Suprapubic skin (tissue), 4 donors: Measurements from ENCODE around the gene PHYKPL. TPM values are rescaled to one million over a fixed set of nuclear protein-coding genes. Genes with fewer than 3 reads are reported as not detected.

Experiments
- DNase-seq, 2 donors: peaks; one replicate each; pipeline ENCODE4 v3.0.0-alpha.2; 2019; ENCODE audit warnings: low spot score in 2 of 2
- H3K27ac ChIP-seq: fragments of 200-600 bp; sonication (generic); one replicate; pipeline ENCODE4 v1.5.1; 2019
- H3K27me3 ChIP-seq: fragments of 200-600 bp; sonication (generic); one replicate; pipeline ENCODE4 v1.5.1; 2019
- H3K36me3 ChIP-seq: fragments of 200-600 bp; sonication (generic); one replicate; pipeline ENCODE4 v1.5.1; 2019
- H3K4me1 ChIP-seq: fragments of 200-600 bp; sonication (generic); one replicate; pipeline ENCODE4 v1.5.1; 2019
- H3K4me3 ChIP-seq: fragments of 200-600 bp; sonication (generic); one replicate; pipeline ENCODE4 v1.5.1; 2019; ENCODE audit warnings: mild to moderate bottlenecking
- H3K9me3 ChIP-seq: fragments of 200-600 bp; sonication (generic); one replicate; pipeline ENCODE4 v1.5.1; 2019
- EP300 ChIP-seq: sonication (generic); formaldehyde crosslinking; IDR thresholded peaks from one replicate; pipeline ENCODE4 v1.6.1; 2017; ENCODE audit warnings: antibody characterized with exemption
- POLR2A ChIP-seq, 2 donors: fragments of 450-650 bp; IDR thresholded peaks; one replicate each; pipeline ENCODE4 v1.6.1; 2017; ENCODE audit warnings: antibody characterized with exemption in 2 of 2, mild to moderate bottlenecking in 2 of 2, moderate library complexity in 2 of 2
- POLR2AphosphoS5 ChIP-seq, 3 donors: sonication (generic); formaldehyde crosslinking; IDR thresholded peaks; one replicate each; pipeline ENCODE4 v1.6.1; 2017; ENCODE audit warnings: antibody characterized with exemption in 3 of 3
- WGBS: methylation state at CpG from one replicate; pipeline ENCODE4 v1.1.5; 2018; 5-methylcytosine and 5-hydroxymethylcytosine counted together
- total RNA-seq, 4 donors: library from RNA; depleted of rRNA; stranded (reverse); fragments of >200 nt; gene quantifications; one replicate each; pipeline ENCODE4 v1.1.0, GENCODE V29; 2016
- TF ChIP-seq, protein P1 (sequence below), 2 donors: fragments of 200-600 bp in 1 of 2; fragments of 450-650 bp in 1 of 2; sonication (generic) in 1 of 2; IDR thresholded peaks; one replicate each; pipeline ENCODE4 v1.5.1; 2016 to 2019; ENCODE audit warnings: antibody characterized with exemption in 2 of 2, mild to moderate bottlenecking in 1 of 2, moderate library complexity in 1 of 2

The PHYKPL gene
- total RNA-seq, 4 donors from 2014 or later = 27.1 to 50.5 (median 35.7) TPM

DNA sequence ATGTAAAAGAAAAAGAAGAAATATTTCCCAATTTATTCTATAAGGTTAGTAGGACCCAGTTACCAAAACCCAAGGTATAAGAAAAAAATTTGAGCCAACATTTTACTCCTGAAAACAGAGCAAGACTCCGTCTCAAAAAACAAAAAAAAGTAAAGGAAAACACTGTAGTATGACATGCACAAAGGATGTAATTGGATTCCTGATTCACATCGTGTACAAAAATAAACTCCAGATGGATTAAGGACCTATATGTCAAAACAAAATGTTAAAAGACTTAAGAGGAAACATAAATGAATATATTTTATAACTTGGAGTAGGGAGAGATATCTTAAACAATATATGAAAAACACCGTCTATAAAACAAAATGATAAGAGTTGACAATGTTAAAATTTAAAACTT lies 13.8 kb downstream of the PHYKPL start:
- TF ChIP-seq POLR2AphosphoS5 (IDR thresholded peaks at IDR 0.05) = no peak
- TF ChIP-seq, protein P1, sequence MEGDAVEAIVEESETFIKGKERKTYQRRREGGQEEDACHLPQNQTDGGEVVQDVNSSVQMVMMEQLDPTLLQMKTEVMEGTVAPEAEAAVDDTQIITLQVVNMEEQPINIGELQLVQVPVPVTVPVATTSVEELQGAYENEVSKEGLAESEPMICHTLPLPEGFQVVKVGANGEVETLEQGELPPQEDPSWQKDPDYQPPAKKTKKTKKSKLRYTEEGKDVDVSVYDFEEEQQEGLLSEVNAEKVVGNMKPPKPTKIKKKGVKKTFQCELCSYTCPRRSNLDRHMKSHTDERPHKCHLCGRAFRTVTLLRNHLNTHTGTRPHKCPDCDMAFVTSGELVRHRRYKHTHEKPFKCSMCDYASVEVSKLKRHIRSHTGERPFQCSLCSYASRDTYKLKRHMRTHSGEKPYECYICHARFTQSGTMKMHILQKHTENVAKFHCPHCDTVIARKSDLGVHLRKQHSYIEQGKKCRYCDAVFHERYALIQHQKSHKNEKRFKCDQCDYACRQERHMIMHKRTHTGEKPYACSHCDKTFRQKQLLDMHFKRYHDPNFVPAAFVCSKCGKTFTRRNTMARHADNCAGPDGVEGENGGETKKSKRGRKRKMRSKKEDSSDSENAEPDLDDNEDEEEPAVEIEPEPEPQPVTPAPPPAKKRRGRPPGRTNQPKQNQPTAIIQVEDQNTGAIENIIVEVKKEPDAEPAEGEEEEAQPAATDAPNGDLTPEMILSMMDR (IDR thresholded peaks at IDR 0.05) = no peak
- TF ChIP-seq EP300 = no peak
- TF ChIP-seq POLR2A (IDR thresholded peaks at IDR 0.05) = no peak
- Histone ChIP-seq H3K27ac (no peak overlapping the region), H3K4me3 (no peak overlapping the region), H3K27me3 (no peaks in the 10 kb centered on the region), H3K36me3 (peaks cover 70% of the 10 kb centered on the region), H3K9me3 (no peaks in the 10 kb centered on the region), H3K4me1 (no peaks in the 10 kb centered on the region)
- DNase-seq = no peak
- 73% methylated on average over 3 of the region's 3 CpGs for WGBS

DNA sequence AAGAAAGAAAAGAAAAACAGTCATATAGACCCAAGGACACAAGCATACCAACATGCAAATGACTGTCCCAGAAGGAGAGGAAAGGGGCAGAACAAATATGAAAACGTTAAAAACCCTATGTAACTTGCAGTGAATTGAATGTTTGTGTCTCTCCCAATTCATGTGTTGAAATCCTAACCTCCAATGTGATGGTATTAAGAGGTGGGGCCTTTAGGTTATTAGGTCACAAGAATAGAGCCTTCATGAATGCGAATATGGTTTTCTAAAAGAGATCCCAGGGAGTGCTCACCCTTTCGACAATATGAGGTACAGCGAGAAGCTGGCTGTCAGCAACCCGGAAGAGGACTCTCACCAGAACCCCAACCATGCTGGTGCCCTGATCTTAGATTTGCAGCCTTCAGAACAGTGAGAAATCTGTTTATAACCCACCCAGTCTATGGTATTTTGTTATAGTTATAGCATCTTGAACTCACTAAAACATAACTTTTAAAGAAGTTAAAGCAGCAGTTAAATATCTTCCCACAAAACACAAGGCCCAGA lies 14.3 kb downstream of the PHYKPL start:
- no peaks in the 10 kb centered on the region for H3K27me3 ChIP-seq
- H3K4me3 ChIP-seq = no peak overlapping the region
- H3K4me1 ChIP-seq = no peaks in the 10 kb centered on the region
- H3K9me3 ChIP-seq = no peaks in the 10 kb centered on the region
- no peak overlapping the region for H3K27ac ChIP-seq
- no peak for DNase-seq
- WGBS = 85% methylated on average over 5 of the region's 5 CpGs
- TF ChIP-seq, protein P1 (IDR thresholded peaks at IDR 0.05) = no peak
- no peak for TF ChIP-seq POLR2A (IDR thresholded peaks at IDR 0.05)
- no peak for TF ChIP-seq POLR2AphosphoS5 (IDR thresholded peaks at IDR 0.05)
- TF ChIP-seq EP300 = no peak
- H3K36me3 ChIP-seq = peaks cover 75% of the 10 kb centered on the region

DNA sequence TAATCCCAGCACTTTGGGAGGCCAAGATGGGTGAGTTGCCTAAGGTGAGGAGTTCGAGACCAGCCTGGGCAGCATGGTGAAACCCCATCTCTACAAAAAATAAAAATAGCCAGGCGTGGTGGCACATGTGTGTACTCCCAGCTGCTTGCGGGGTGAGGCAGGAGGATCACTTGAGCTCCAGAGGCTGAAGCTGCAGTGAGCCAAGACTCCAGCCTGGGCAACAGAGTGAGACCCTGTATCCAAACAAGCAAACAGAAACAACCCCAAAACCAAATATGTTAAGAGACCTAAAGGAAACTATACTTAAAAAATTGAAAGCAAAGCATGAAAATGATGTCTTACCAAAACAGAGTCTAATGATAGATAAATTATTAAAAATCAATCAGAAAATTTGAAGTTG lies 15.8 kb downstream of the PHYKPL start:
- DNase-seq = no peak
- H3K27ac ChIP-seq = no peak overlapping the region
- TF ChIP-seq POLR2AphosphoS5 (IDR thresholded peaks at IDR 0.05) (no peak), EP300 (no peak), POLR2A (IDR thresholded peaks at IDR 0.05) (no peak)
- TF ChIP-seq, protein P1 (IDR thresholded peaks at IDR 0.05) = no peak
- peaks cover 3% of the 10 kb centered on the region for H3K4me1 ChIP-seq
- 90% methylated on average over 3 of the region's 3 CpGs for WGBS
- peaks cover 81% of the 10 kb centered on the region for H3K36me3 ChIP-seq
- H3K4me3 ChIP-seq = no peak overlapping the region
- no peaks in the 10 kb centered on the region for H3K27me3 ChIP-seq
- no peaks in the 10 kb centered on the region for H3K9me3 ChIP-seq

DNA sequence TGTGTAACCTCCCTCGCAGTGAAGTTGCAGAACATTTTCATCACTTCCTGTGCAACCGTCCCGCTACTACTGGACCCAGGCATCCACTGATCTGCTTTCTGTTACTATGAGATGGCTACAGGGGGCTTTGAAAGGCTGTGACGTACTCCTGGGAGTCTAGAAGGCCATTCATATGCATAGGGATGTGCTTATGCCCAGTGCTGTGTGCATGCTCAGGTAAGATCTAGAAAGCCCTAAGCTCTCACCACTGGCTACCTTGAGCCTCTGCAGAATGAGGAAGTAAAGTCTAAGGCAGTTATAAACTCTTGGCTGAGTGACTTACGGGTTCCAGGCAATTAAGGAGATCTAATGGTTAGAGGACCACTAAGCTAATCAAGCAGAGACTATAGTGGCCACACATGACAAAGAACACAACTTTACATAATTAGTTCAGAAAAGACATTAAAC lies 16.5 kb downstream of the PHYKPL start:
- peaks cover 81% of the 10 kb centered on the region for H3K36me3 ChIP-seq
- WGBS = 85% methylated on average over 5 of the region's 5 CpGs
- peaks cover 3% of the 10 kb centered on the region for H3K4me1 ChIP-seq
- no peaks in the 10 kb centered on the region for H3K9me3 ChIP-seq
- H3K4me3 ChIP-seq = no peak overlapping the region
- TF ChIP-seq POLR2AphosphoS5 (IDR thresholded peaks at IDR 0.05) = no peak
- TF ChIP-seq EP300 = no peak
- TF ChIP-seq, protein P1 (IDR thresholded peaks at IDR 0.05) = no peak
- TF ChIP-seq POLR2A (IDR thresholded peaks at IDR 0.05) = no peak
- H3K27ac ChIP-seq = no peak overlapping the region
- no peaks in the 10 kb centered on the region for H3K27me3 ChIP-seq
- no peak for DNase-seq

DNA sequence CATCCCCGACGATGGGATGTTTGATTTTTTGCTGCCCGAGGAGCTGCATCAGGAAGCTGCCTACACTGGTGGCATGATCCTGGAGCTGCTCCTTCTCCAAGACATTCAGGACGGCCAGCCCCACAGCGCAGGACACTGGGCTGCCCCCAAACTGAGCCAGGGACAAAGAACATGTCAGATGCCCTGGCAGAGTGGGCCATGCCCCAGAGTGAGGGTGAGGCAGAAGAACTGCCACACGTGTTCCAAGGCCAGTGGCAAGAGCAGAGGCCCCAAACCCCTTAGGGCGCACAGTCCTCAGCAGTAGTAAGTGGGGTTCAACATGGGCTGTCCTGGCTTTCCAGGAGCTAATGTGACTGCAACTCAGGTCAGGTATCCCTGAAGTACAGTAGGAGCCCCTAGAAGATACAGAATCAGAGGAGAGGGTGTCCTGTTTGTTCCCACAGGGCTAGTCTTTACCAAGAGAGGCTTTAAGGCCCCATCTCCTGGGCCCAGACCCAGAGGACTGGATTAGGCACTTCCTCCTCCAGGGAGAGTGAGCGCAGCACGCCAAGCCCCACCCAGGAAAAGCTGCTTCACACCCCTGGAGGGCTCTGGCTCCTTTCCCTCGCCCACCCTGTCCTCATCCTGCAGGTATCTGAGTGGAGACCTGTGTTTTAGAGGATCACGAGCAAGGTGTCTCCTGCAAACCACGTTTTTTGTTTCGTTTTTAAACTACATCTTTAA lies 17.2 kb downstream of the PHYKPL start:
- Histone ChIP-seq H3K9me3 (no peaks in the 10 kb centered on the region), H3K27me3 (no peaks in the 10 kb centered on the region), H3K4me1 (peaks cover 3% of the 10 kb centered on the region), H3K4me3 (no peak overlapping the region), H3K27ac (no peak overlapping the region), H3K36me3 (peaks cover 84% of the 10 kb centered on the region)
- DNase-seq = no peak
- WGBS = 74% methylated on average over 11 of the region's 13 CpGs
- TF ChIP-seq POLR2A (IDR thresholded peaks at IDR 0.05) (no peak), POLR2AphosphoS5 (IDR thresholded peaks at IDR 0.05) (no peak), EP300 (no peak)
- TF ChIP-seq, protein P1 (IDR thresholded peaks at IDR 0.05) = no peak
